Gastroesophageal sphincter (tissue), 4 donors: ENCODE measurements around the gene ENO2. TPM values are rescaled to one million over a fixed set of nuclear protein-coding genes. Genes with fewer than 3 reads are reported as not detected.
A peak's percentile ranks its signal among the peaks of the same experiment; 100 is the strongest.

Source experiments
- ATAC-seq: fragments of 150-250 bp; one replicate; pipeline ENCODE4 v1.9.1; 2016; ENCODE audit warnings: mild to moderate bottlenecking, moderate library complexity
- H3K27ac ChIP-seq, 4 donors: fragments of 200-600 bp; sonication (generic) in 3 of 4; 1 replicate in 3 of 4; 2 replicates in 1 of 4; pipeline ENCODE4 v1.5.1; 2016 to 2019
- H3K27me3 ChIP-seq: fragments of 200-600 bp; sonication (generic); one replicate; pipeline ENCODE4 v1.5.1; 2019
- H3K36me3 ChIP-seq, 2 donors: fragments of 200-600 bp; sonication (generic); one replicate each; pipeline ENCODE4 v1.5.1; 2019; ENCODE audit warnings: control low read depth in 1 of 2
- H3K4me1 ChIP-seq, 3 donors: fragments of 200-600 bp; sonication (generic); 1 replicate in 2 of 3; 2 replicates in 1 of 3; pipeline ENCODE4 v1.5.1; 2016 to 2019; ENCODE audit warnings: control low read depth in 2 of 3
- H3K4me3 ChIP-seq, 2 donors: fragments of 200-600 bp; sonication (generic); one replicate each; pipeline ENCODE4 v1.5.1; 2019; ENCODE audit warnings: mild to moderate bottlenecking in 1 of 2, moderate library complexity in 1 of 2
- H3K9me3 ChIP-seq, 3 donors: fragments of 200-600 bp; sonication (generic); one replicate each; pipeline ENCODE4 v1.5.1; 2017 to 2019; ENCODE audit warnings: control low read depth in 2 of 3
- EP300 ChIP-seq: sonication (generic); formaldehyde crosslinking; IDR thresholded peaks from one replicate; pipeline ENCODE4 v1.6.1; 2017; ENCODE audit warnings: antibody characterized with exemption, mild to moderate bottlenecking
- POLR2A ChIP-seq, 2 donors: fragments of 450-650 bp; IDR thresholded peaks; one replicate each; pipeline ENCODE4 v1.6.1; 2017; ENCODE audit warnings: antibody characterized with exemption in 2 of 2, mild to moderate bottlenecking in 2 of 2, moderate library complexity in 1 of 2
- POLR2AphosphoS5 ChIP-seq: sonication (generic); formaldehyde crosslinking; IDR thresholded peaks from one replicate; pipeline ENCODE4 v1.6.1; 2017; ENCODE audit warnings: antibody characterized with exemption
- WGBS, 2 donors: methylation state at CpG; one replicate each; pipeline ENCODE4 v1.1.5; 2018; ENCODE audit warnings: low coverage in 1 of 2; 5-methylcytosine and 5-hydroxymethylcytosine counted together
- total RNA-seq, 4 donors: library from RNA; depleted of rRNA; stranded (reverse); fragments of >200 nt; gene quantifications; one replicate each; pipeline ENCODE4 v1.1.0, GENCODE V29; 2016
- TF ChIP-seq, protein P1 (sequence below), 4 experiments: fragments of 200-600 bp in 2 of 4; fragments of 450-650 bp in 2 of 4; sonication (generic) in 1 of 4; IDR thresholded peaks; one replicate each; pipeline ENCODE4 v1.5.1; 2017 to 2019; ENCODE audit warnings: antibody characterized with exemption in 4 of 4, mild to moderate bottlenecking in 2 of 4, moderate library complexity in 2 of 4

ENO2 gene
- total RNA-seq, 4 donors from 2014 or later: 31.2 to 68.2 (median 43.5) TPM

DNA sequence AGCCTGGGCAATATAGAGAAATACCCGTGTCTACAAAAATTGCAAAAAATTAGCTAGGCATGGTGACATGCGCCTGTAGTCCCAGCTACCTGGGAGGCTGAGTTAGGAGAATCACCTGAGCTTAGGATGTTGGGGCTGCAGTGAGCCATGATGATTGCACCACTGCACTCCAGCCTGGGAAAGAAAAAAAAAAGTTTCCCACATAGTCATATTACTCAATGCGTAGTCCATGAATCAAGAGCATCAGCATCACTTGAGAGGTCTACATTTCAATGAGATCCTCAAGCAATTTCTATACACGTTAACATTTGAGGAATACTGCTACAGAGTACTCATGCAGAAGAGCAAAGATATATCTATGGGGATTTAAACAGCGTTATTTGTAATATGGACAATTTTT, 15.0 kb upstream of the ENO2 start:
- Histone ChIP-seq H3K4me1 (peaks cover 0 to 6% (median 3%) of the 10 kb centered on the region in 3 donors), H3K36me3 (no peaks in the 10 kb centered on the region), H3K4me3 (no peak overlapping the region), H3K27me3 (no peaks in the 10 kb centered on the region), H3K9me3 (no peaks in the 10 kb centered on the region), H3K27ac (no peak overlapping the region)
- WGBS, 2 donors: 68 to 81% methylated on average over 3 of the region's 5 CpGs
- no peak for ATAC-seq
- TF ChIP-seq POLR2A (IDR thresholded peaks at IDR 0.05) (no peak), POLR2AphosphoS5 (no peak), EP300 (no peak)
- TF ChIP-seq, protein P1, sequence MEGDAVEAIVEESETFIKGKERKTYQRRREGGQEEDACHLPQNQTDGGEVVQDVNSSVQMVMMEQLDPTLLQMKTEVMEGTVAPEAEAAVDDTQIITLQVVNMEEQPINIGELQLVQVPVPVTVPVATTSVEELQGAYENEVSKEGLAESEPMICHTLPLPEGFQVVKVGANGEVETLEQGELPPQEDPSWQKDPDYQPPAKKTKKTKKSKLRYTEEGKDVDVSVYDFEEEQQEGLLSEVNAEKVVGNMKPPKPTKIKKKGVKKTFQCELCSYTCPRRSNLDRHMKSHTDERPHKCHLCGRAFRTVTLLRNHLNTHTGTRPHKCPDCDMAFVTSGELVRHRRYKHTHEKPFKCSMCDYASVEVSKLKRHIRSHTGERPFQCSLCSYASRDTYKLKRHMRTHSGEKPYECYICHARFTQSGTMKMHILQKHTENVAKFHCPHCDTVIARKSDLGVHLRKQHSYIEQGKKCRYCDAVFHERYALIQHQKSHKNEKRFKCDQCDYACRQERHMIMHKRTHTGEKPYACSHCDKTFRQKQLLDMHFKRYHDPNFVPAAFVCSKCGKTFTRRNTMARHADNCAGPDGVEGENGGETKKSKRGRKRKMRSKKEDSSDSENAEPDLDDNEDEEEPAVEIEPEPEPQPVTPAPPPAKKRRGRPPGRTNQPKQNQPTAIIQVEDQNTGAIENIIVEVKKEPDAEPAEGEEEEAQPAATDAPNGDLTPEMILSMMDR (IDR thresholded peaks at IDR 0.05): no peak

DNA sequence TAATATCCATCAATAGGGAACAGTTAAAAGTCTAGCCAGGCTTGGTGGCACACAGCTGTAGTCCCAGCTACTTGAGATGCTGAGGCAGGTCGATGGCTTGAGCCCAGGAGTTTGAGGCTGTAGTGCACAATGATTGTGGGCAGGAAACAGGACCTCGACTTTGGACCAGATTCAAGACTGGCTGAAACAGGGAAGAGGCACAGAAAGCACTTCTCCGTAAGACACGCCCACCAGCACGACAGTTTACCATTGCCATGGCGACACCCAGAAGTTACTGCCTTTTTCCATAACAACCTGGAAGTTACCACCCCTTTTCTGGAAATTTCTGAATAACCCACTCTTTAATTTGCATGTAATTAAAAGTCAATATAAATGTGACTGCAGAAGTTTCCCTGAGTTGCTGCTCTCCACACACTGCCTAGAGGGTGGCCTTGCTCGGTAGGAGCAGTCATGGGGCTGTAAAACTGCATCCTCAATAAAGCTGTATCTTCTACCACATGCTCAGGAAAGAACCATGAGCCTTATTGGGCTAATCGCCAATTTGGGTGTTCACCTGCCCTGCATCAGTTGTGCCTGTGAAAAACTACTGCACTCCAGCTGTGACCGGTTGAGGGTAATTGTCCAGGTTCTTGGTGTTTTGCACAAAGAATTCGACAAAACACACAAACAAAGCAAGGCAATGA, 14.4 kb upstream of the ENO2 start:
- whole genome bisulfite sequencing, 2 donors: 43 to 58% methylated on average over 8 of the region's 10 CpGs
- ATAC-seq: no peak

DNA sequence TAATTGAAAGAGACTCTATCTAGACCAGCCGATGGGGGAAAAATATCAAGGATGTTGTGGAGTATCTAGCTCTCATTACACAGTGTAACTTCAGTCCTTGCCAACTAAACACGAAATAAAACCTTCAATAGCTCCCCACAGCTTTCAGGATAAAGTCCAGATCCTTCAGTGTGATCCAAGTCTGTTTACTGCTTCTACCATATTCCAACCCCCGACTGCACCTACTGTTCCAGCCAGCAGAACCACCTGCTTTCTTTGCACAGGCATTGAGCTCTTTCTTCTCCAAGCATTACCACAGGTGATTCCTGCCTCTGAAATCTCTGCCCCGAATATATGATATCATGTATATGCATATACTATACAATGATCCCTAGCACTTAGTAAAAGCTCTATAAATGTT, 11.9 kb upstream of the ENO2 start:
- no peak for TF ChIP-seq POLR2AphosphoS5
- TF ChIP-seq, protein P1 (IDR thresholded peaks at IDR 0.05): no peak
- TF ChIP-seq POLR2A (IDR thresholded peaks at IDR 0.05): no peak
- no peak for TF ChIP-seq EP300
- ATAC-seq: no peak
- no peak overlapping the region for H3K27ac ChIP-seq
- H3K27me3 ChIP-seq: no peaks in the 10 kb centered on the region
- H3K4me1 ChIP-seq: peaks cover 0 to 16% (median 3%) of the 10 kb centered on the region in 3 donors
- no peak overlapping the region for H3K4me3 ChIP-seq
- H3K9me3 ChIP-seq: no peaks in the 10 kb centered on the region
- peaks cover 0 to 17% of the 10 kb centered on the region in 2 donors for H3K36me3 ChIP-seq
- 74 to 83% methylated on average over 3 to 4 of the region's 4 CpGs for WGBS, 2 donors

More for the DNA sequence above, 14.4 kb upstream of the ENO2 start:
- H3K27ac ChIP-seq: no peak overlapping the region
- no peak overlapping the region for H3K4me3 ChIP-seq
- H3K4me1 ChIP-seq: peaks cover 0 to 8% (median 3%) of the 10 kb centered on the region in 3 donors
- TF ChIP-seq EP300: no peak
- TF ChIP-seq, protein P1 (IDR thresholded peaks at IDR 0.05): no peak
- no peak for TF ChIP-seq POLR2AphosphoS5
- no peaks in the 10 kb centered on the region for H3K27me3 ChIP-seq
- no peaks in the 10 kb centered on the region for H3K9me3 ChIP-seq
- no peaks in the 10 kb centered on the region for H3K36me3 ChIP-seq

DNA sequence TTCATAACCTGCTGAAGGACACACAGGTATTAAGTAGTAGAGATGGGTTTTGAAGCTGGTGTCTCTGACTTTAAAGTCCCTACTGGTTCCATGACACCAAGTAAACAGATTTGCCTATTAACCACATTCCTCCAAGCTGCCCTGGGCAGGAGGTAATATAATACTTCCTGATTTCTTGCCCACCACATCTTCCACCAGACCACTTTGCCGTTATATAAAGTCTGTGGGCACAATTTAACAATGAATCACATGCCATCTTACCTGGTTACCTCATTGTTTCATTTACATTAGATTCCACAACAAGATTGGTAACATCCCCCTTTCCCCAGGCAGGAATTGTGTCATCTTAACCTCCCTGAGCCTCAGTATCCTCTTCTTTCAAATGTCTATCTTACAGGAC, 10.7 kb upstream of the ENO2 start:
- peak overlapping the region in 1 of 4 donors; percentile 77 for H3K27ac ChIP-seq

More for the DNA sequence above, 10.7 kb upstream of the ENO2 start:
- peaks cover 0 to 16% (median 3%) of the 10 kb centered on the region in 3 donors for H3K4me1 ChIP-seq
- TF ChIP-seq, protein P1 (IDR thresholded peaks at IDR 0.05): no peak
- no peak for TF ChIP-seq POLR2AphosphoS5
- TF ChIP-seq EP300: no peak
- no peak for TF ChIP-seq POLR2A (IDR thresholded peaks at IDR 0.05)
- 70 to 86% methylated on average over 1 of the region's 1 CpG for WGBS, 2 donors
- no peaks in the 10 kb centered on the region for H3K9me3 ChIP-seq
- no peaks in the 10 kb centered on the region for H3K27me3 ChIP-seq
- H3K36me3 ChIP-seq: peaks cover 0 to 24% of the 10 kb centered on the region in 2 donors
- H3K4me3 ChIP-seq: no peak overlapping the region
- no peak for ATAC-seq
